ENCODE data around the gene EPGN.
A peak's percentile ranks its signal among the peaks of the same experiment; 100 is the strongest.

EPGN gene

DNA sequence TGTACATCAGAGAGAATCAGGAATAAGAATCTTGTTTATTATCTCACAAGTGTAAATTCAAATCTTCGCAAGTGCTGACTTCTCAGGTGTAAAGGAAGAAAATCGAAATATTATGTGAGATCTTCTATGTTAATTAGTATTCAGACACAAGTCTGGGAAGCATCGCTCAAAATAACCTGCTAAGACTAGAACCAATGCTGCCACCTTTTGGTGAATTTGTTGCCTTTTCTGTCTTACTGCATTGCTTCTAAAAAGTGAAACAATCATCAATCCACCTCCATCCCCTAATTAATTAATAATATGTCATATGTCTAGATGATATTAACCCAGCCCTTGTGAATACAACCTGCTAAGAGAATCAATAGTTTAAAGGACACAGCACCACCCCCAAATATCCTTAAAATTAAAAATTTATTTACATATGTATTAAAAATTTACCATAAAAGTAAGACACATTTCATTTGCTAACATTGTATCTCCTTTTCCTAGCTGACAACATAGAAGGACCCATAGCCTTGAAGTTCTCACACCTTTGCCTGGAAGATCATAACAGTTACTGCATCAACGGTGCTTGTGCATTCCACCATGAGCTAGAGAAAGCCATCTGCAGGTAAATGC lies 3.5 kb downstream of the EPGN start:
- DNase-seq (ENCODE audit: low spot score): peak; percentile 40

DNA sequence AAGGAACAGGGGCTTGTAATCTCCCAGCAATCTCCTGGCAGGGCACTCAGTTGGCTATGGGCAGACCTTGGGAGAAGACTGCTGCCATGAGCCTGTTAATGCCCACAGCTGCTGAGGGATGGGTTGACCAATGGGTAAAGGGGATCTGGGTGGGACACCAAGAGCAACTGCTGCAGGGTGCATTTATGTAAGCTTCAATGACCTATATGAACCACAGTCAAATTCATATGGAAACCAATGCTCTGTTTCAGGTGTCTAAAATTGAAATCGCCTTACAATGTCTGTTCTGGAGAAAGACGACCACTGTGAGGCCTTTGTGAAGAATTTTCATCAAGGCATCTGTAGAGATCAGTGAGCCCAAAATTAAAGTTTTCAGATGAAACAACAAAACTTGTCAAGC lies 6.1 kb downstream of the EPGN start:
- no peak for DNase-seq (ENCODE audit: low spot score)

GRCh38 chr4:74314944-74315343 lies 6.7 kb downstream of the EPGN start:
- DNase-seq (ENCODE audit: low spot score): no peak

- no peak for DNase-seq (ENCODE audit: low spot score)
Observed at GRCh38 chr4:74315376-74315775, 7.1 kb downstream of the EPGN start.

DNA sequence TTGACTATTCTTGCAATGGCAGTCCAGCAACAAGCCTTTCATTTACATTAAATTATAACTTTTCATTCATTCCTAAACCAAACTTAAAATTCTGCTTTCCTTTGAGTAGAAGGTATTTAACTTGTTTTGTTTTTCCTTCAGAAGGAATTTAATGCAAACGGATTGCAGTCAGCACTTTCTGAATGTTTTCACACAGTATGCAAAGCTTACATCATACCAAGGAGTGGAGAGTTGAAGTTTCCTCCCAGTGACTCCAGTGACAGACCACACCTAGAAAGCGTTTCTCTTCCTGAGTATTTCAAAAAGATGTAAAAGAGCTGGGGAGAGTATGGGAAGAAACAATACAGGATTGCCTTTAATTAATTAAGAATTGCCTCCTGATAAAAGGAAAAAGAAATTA lies 8.1 kb downstream of the EPGN start:
- DNase-seq (ENCODE audit: low spot score): no peak

- DNase-seq (ENCODE audit: low spot score): no peak
Observed at GRCh38 chr4:74317616-74318246, 9.5 kb downstream of the EPGN start.

DNA sequence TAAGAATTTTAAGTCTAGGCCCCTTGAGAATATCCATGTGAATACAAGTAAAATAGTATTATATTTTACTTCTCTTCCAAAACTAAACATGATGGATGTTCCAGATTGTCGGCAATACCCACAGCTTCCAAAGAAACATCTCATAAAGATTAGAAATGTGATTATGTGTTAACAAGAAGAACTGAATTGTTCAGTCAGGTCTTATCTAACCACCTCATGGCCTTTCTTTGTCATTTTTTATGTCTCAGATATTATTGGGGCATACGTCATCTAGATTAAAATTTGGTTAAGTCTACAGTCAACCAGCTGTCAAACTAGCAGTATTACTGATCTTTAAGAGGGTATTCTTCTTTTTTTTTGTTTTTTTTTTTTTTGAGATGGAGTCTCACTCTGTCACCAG lies 10.0 kb downstream of the EPGN start:
- no peak for DNase-seq (ENCODE audit: low spot score)

DNA sequence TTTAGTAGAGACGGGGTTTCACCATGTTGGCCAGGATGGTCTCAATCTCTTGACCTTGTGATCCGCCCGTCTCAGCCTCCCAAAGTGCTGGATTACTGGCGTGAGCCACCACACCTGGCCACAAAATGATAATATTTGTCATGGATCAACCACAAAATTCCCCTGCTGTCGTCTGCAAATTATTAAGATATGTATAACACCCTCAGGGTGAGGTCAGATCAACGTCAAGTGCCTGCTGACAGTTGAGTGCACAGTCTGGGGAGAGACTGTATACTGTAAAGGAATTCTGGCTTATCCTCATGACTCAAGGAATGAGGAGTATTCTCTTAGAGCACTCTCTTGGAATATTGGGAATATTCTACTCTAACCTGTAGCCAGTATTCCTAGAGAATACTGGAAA lies 11.2 kb downstream of the EPGN start:
- no peak for DNase-seq (ENCODE audit: low spot score)

- DNase-seq (ENCODE audit: low spot score): peak; percentile 23
Observed at GRCh38 chr4:74320559-74321118, 12.4 kb downstream of the EPGN start.

DNA sequence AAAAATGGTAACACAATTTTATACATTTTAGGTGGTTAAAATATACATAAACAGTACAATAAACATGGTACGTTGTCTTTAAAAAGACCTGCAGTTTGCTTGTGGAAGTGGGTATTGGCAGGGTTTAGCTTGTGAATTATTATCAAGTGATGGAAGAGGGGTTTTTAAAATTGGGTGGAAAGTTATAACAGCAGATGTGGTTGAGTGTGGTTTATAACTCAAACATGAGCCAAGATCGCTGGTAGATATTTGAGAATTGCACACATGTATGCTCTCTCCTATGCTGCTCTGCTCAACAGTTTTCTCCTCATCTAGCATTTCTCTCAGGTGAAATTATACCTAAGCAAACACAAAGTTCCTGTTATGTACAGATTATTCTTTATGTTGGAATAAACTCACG lies 14.0 kb downstream of the EPGN start:
- DNase-seq (ENCODE audit: low spot score): no peak

DNA sequence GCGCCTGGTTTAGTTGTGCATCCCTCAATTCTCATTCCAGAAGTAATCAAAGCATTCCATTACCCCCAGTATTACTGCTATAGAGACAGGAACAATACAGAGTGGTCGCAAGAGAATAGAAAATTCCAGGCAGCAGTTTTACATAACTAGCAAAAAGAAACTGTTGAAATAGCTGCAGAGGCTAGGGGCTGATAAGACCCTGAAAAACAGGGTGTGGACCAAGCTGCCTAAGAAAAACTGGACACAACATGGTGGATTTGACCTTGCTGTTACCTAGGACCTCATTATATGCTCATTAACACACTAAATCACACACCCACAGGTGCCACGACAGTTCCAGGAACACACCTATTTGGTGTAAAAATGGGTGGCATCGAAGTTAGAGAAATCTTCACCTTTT lies 15.4 kb downstream of the EPGN start:
- DNase-seq (ENCODE audit: low spot score): no peak

DNA sequence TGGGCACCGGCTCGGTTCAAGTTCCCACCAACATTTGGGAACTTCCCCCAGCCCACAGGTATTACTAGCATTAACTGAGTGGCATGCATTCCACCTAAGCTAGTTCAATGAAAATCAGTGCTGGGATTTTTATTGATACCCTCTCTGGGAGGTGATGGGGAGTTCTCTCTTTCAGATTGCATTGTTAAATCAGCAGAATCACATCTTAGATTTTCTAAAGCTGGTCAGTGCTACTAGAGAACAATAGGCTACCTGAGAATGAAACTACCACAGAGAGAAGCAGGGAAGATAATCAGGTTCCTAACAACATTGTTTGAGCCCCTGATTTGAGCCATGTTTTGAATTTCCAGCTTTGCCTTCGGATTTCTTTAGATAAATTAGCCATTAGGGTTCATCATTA lies 16.0 kb downstream of the EPGN start:
- no peak for DNase-seq (ENCODE audit: low spot score)

DNA sequence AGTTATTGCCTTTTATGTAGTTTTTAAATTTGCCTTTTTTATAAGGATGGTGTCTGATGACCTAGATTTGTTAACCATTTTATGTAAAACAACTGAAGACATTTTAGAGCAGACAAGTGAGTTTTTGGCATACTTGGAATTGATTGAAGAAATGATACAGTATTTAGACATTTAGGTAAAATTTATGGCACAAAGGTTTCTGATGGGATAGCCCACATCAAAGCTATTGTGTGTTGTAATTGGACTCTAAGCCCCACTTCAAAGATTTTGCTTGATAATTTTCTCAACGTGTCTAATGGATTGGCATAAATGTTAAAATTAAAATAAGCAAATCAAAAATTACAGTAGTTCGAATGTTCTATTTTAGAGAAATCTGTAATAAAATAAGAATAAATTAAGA lies 17.6 kb downstream of the EPGN start:
- DNase-seq (ENCODE audit: low spot score): no peak

GRCh38 chr4:74327762-74328161 lies 19.5 kb downstream of the EPGN start:
- DNase-seq (ENCODE audit: low spot score): no peak

DNA sequence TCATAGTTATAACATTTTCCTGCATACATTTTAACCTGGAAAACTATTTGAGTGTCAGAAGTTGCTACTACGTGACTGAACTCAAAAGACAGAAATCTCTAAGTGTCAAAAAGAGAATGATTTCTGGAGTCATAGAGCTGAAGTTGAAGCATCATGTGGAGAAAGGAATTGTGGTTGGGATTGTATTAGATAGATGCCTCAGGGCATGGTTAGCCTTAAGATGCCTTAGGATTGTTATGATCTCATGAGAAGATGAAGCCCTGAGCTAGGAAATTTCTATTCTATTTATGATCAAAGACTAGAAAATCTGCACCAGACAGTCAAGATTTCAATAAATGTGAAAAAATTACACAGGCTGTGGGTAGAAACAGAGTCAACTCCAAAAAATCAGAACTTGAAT lies 20.2 kb downstream of the EPGN start:
- DNase-seq (ENCODE audit: low spot score): no peak

- DNase-seq (ENCODE audit: low spot score): no peak
Observed at GRCh38 chr4:74329307-74329706, 21.0 kb downstream of the EPGN start.

GRCh38 chr4:74330295-74330750 lies 22.1 kb downstream of the EPGN start:
- DNase-seq (ENCODE audit: low spot score): no peak

DNA sequence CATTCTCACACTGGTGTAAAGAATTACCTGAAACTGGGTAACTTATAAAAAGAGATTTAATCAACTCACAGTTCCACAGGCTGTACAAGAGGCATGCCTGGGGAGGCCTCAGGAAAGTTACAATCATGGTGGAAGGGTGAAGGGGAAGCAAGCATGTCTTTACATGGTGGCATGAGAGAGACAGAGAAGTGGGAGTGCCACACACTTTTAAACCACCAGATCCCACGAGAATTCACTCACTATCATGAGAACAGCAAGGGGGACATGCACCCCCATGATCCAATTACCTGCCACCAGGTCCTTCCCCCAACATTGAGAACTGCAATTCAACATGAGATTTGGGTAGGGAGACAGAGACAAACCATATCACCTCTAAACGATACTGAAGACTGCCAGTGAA lies 23.0 kb downstream of the EPGN start:
- DNase-seq (ENCODE audit: low spot score): no peak

- DNase-seq (ENCODE audit: low spot score): no peak
Observed at GRCh38 chr4:74331944-74332343, 23.7 kb downstream of the EPGN start.

GRCh38 chr4:74334636-74335035 lies 26.4 kb downstream of the EPGN start:
- no peak for DNase-seq (ENCODE audit: low spot score)

DNA sequence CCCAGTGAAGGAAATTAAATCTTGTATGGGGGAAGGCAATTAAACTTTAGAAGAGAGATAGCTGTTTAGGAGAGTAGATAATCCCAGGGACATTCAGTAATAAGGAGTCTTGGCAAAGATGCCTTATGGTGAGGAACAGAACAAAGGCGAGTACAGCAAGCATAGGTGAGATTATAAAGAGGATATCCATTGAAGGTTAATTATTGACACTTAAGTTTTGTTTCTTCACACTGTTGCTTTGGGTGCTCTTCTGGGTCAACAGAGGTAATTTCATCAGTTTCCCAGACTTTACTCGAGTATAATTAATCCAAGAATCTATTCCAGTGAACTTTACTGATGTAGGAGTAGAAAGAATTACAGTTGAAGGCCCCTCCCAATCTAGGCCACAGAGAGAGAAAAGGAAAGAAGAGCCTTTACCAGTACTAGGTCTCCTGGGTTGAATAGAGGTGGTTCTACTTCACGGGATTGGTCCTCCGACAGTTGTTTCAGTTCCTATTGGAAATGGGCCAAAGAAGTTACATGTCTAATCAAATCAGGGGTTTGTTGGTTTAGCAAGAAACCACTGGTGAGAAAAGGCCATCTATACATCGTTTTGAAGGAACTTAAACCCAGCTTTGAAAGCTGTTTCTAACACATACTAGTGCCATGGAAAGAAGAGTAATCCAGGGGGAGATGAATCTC lies 27.2 kb downstream of the EPGN start:
- DNase-seq (ENCODE audit: low spot score): no peak

- no peak for DNase-seq (ENCODE audit: low spot score)
Observed at GRCh38 chr4:74338792-74339333, 30.6 kb downstream of the EPGN start.

DNA sequence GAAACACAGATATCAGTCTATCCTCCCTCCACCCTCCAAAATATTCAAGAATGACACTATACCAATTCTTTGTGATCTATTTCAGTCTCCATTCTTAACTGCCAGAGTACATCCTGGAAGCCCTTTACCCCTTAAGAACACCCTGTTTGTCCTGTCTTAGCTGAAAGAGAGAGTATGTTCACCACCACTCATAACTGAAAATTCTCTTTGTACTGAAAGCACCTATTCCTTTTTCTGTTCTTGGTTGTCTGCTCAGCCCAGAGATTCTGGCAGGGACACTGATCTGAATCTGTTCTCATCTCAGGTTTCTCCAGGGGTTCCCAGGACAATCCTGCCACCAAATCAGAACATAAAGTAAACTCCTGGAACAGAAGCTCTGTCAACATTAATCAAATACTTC lies 31.2 kb downstream of the EPGN start:
- no peak for DNase-seq (ENCODE audit: low spot score)

Data from CD4-positive, alpha-beta T cell treated with Interleukin-2 at 100 ng/mL for 4 hours (primary cell).